GM21717 (cell line): ENCODE measurements around the gene NSUN2.
"Not testable (repeated sequence)": the region's sequence is repeated elsewhere in the genome, so short reads cannot be mapped to it uniquely, and the experiment has no call there.

Experiments used
- ATAC-seq: cut with Tn5 transposase; IDR thresholded peaks from one replicate; pipeline ENCODE4 v1.9.1; 2021; ENCODE audit warnings: mild to moderate bottlenecking, moderate library complexity; ENCODE audit not compliant: unreplicated experiment

NSUN2 gene

DNA sequence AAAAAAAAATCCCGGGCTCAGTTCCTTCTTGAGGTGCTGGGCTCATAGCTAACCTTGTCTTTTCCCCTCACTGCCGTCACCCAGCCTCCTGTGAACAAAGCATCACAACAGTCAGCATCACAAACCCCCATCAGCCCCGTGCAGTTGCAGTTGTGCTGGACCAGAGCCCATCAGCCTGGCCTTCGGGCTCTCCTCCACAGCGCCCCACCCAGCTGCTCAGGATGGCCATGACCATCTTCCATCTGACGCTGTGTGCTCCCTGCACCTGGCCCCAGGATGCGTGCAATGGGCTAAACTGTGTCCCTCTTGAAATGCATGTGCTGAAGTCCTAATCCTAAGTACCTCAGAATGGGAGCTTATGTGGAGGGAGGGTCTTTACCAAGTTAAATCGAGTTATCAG, 48.1 kb downstream of the NSUN2 start:
- no peak for ATAC-seq

DNA sequence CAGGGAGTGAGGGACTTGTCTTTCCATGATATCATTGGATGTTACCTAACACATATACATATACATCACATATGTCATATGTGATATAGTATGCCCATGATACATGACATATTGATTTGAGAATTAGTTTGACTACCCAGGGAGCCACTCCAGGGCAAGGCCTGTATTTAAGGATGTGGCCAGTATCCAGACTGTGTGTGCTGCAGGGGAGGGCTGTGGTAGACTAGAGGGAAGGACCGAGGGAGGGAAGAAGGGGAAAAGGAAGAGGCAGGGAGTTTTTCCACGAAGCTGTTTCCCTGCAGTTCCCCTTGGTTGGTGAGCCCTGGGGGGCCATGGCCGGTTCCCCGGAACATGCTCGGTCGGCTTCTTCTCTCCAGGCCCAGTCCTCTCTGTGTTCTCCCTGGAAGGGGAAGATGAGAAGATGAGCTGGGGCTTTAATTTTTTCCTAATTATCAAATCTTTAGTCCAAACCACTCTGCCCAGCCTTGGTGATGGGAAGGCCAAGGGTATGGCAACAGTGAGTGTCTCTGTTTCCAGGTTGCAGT, 48.7 kb downstream of the NSUN2 start:
- no peak for ATAC-seq

DNA sequence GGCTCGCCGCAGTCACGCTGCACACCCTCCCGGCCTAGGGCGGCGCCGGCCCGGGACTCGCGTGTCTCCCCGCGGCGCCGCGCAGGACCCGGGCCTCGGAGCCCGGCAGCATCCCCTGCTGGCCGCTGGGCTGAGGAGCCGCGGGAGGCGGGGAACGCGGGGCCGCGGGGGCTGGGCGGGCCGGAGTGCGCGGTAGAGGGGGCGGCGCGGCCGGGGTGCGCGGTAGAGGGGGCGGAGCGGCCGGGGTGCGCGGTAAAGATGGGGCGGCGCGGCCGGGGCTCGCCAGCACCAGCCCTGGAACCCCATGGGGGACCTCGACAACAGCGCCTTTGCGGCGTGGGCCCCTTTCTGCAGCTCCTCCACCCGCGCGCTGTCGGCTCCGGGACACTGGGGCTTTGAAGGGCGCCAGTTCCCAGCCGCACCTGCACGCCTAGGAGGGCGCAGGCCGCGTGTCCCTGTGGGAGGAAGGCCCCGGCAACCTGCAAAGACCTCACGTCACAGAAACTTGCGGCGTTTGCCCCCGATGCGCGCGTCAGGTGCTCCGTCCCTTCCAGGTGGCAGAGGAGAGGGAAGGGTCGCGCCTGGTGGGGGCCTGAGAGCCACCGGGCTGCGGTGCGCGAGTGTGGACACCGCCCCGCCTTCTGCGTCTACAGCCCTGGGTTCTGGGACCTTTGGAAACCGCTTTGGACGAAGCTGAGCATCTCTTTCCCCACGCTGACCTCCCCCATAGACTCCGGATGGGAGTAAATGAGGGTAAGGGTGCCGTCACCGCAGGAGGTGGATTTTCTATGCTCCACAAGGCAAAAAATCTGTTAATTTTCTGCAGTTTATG, 49.6 kb downstream of the NSUN2 start:
- ATAC-seq = no peak

DNA sequence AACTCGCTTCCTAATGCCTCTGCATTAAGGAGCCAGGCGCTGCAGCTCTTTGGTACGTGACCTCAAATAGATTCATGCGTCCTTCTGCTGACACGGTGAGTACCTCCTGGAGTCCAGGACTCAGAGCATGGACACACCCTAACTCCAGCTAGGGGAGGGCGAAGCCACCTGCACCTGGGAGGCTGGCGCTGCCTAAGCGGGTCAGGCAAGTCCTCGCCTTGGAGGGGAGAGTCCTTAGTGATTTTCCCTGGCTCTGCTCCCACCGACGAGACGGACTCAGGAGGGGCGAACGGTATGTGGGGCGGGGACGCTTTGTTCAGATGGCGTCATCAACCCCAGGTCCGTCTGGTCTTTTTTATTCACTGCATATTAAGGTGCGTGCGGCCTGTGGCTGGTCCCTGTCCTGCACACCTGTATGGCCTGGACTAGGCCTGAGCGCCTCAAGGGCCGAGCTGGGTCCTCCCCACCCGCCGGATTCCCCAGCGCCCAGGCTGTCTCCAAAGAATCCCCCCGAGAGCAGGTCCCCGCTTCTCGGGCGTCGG, 50.3 kb downstream of the NSUN2 start:
- no peak for ATAC-seq

DNA sequence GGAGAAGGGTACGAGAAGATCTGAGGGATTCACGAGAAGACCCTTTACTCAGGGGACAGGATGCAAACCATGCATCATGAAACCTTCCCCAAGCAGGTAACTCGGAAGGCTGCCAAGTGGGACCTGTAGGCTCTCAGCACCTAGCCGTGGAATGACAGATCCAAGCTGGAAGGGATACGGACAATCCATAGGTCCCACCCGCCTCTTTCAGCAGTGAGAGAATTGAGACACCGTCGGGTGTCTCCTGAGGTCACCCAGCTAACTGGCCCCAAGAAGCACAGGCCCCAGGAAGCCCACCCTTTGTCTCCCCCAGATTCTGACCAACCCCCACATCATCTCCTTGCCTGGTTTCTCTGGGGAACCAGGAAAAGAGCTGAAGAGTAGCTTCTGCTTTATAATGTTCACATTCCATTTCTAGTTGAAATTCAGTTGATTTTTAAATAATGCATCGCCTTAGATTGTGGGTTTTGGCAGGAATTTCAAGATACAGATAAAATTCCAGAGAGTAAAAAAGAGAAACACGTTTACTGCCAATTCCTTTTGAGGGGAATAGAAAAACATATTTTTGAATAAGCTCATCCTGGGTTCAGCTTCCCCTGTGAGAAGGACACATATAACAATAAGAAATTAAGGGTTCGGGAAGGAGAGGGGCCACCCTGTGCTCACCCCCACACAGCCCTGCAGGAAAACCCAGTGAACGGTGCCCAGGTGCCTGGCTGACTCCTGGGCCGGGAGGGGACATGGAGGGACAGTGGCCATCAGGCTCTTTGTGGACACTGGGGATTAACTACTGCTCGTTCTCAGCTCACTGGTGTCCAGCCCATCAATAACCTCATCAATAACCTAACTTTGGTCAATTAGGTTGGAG, 51.1 kb downstream of the NSUN2 start:
- ATAC-seq = no peak

DNA sequence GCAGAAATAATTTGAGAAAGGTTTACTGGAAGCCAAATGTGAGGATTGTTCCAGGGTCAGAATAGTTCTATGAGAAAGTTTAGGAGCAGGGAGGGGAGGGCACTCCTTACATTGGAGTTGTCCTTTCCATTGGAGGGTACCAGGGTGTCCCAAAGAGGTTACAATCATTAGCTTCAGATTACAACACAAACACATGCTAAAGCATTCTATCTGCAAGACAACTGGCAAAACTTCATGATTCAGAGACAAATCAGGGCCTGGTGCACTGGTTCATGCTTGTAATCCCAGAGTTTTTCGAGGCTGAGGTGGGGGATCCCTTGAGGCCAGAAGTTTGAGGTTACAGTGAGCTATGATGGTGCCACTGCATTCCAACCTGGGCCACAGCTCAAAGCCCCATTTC, 51.8 kb downstream of the NSUN2 start:
- no peak for ATAC-seq

DNA sequence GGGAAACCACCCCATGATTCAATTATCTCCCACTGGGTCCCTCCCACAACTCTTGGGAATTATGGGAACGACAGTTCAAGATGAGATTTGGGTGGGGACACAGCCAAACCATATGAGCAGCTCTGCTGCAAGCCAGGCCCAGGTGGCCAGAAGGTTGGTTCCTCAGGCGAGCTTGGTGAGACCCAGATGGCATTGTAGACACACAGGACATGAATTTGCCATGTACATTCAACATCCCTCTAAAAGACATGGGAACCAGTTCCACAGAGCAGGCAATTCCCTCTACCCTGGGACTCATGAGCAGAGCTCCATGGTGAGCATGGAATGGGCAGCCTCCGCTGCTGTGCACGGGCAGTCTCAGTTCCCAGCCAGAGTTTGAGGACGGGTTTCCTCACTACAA, 53.3 kb downstream of the NSUN2 start:
- ATAC-seq = no peak

DNA sequence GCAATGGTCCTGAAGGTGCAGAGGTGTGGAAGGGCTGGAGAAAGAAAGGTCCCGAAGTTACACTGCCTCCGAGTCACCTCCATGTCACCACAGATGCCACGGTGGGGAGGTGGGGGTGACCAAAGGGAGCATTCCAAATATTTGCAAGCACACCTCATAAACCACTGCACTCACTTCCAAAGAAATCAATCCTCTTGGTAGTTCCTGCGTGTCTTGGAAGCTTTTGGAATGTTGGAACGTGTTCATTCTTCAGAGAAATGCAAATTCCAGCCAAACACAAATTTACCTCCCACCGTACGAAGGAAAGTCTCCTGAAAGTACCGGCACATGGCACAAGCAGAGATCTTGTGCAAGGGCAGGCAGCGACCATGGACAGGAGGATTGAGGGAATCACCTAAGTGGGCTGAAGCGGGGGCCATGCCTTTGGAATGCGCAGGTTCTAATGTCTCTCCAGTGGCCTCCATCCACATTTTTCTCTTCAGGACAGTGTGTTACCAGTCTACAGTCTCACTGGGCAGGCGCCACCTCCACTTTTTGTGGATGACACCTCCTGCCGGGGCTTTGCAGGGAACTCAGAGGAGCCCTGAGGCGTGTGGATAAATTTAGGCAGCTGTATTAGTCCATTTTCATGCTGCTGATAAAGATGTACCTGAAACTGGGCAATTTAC, 54.0 kb downstream of the NSUN2 start:
- ATAC-seq = no peak

DNA sequence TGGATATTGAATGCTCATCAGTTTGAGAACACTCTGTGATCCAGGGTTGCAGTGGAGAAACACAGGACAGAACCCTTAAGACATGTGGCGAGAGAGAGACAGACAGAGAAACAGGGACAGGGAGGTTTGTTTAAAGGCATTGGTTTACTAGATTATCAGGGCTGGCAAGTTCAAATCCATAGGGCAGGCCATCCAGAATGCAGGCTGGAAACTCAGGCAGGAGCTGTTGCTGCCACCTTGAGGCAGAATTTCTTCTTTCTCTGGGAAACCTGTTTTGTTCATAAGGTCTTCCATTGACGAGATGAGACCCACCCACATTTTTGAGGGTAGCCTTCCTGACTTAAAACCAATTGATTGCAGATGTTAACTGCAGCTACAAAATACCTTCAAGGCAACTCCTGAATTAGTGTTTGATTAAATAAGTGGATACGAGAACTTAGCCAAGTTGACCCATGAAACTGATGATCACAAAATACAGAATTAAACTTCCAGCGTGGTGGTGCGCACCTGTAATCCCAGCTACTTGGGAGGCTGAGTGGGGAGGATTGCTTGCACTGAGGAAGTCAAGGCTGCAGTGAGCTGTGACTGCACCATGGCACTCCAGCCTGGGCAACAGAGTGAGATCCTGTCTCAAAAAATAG, 55.9 kb downstream of the NSUN2 start:
- no peak for ATAC-seq

DNA sequence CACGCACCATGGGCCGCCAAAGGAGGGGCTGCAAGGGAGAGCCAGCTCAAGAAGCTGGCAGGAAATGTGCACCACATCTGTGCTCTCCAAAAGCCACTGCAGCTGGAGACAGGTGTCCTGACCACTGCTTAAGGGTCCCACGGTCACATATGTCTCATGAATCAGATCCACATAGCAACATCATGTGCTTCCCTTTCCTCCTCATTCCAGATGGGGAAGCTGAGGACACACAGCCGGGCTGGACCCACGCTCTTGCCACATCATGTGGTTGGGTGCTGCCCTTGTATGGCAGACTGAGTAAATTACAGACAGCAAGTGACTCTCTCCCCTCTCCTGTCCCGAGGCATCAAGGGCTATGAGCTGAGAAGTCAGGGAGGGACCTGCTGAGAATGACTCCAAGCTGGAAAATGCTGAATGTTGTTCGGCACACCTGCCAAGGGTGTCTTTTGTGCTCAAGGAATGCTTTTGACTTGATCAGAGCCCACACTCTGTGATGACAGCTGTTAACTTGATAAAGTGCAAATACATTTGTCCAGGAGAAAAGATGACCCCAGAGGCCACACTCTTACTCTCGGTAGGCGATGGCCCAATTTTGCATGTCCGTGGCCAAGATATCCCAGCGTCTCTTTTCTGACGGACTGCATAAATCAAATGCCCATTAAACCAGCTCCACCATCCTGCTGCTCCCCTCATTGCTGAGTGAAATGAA, 58.2 kb downstream of the NSUN2 start:
- no peak for ATAC-seq

DNA sequence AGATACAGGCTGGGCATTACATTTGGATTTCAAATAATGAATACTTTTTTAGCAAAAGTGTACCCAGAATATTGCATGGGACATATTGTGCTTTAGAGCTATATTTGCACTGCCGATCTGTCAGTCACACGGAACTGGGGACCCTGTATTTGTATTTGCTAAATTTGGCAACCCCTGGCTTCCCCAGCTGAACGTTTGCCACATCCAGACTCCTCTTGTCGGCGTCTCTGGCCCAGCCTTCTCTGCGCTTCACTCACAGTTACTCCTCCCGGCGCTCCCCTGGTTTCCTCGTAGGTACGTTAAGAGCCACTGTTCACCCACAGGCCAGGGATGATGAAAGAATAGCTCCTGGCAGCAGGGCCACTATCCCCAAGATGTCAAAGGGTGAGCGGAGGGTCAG, 58.7 kb downstream of the NSUN2 start:
- no peak for ATAC-seq

DNA sequence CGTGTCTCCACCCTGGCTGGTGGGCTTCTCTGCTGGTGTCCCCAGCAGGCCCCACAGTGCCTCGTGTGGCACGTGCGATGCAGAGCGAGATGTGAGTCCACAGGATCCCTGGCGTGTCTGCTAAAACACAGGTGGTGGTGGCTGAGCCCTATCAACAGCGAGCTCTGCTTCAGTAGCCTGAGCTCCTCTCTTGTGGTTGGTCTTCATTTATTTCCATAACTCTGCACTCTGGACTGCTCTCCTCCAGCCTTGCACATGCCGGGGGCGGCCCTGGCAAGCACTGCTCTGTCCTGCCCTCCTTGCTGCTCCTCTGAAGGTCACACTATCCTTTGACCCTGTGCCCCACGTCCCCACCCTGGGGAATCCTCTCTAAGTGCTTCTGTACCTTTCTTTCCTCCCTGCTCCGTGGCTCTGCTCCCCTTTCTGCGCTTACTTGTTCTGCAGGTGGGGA, 59.2 kb downstream of the NSUN2 start:
- ATAC-seq = no peak

DNA sequence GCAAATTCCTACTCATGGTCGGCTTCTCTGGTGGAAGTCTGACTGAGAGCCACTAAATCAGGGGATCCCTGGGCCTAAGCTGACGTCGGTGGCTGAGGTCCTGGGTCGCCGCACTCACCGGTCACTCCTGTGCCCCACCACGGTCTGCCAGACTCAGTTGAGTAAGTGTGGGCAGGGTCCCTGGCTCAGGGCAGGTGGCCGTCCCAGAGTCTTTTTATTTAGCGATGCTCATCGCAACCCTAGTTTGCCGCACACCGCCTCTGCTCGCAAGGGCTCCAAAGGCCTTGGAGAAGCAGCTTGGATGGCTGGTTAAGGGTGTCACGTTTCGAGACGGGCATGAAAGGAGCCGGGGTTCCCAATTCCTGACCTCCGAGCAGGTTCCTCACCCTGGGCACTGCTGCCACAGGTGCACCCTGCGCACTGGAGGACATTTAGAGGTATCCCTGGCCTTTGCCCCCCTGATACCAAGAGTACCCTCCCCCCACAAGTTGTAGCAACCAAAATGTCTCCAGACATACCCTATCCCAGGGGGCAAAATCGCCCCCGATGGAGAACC, 59.9 kb downstream of the NSUN2 start:
- no peak for ATAC-seq

DNA sequence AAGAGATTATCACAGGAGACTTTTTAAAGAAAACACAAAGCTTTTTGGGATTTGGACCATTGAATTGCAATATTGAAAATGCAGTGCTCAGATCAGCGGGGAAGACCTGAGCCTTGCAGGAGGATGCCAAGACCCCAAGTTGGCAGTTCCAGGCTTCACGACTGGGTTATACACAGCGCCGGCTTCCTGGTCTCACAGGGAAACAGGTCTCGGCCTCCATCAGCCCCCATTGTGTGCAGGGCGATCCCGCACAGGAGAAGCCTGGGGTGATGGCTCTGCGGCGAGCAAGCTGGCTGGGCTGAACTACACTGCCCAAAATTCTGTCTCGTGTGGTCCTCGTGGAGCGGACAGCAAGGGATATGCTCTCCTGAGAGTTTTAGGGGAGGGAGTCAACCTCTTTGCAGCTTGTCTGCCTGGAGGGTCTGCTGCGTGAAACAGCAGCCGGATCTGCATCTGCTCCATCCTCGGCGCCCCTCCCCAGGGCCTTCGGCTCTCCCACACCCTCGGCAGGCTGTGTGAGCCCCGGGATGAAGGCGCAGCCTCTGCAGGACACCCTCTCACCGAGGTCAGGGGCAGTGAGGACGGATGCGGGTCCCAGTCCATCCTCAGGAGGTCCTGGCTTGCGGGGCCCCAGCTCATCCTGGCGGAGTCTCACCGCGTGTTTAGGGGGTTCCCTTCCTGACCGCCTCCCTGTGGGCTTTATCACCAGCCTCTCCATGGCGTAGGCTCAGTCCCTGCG, 60.6 kb downstream of the NSUN2 start:
- no peak for ATAC-seq

DNA sequence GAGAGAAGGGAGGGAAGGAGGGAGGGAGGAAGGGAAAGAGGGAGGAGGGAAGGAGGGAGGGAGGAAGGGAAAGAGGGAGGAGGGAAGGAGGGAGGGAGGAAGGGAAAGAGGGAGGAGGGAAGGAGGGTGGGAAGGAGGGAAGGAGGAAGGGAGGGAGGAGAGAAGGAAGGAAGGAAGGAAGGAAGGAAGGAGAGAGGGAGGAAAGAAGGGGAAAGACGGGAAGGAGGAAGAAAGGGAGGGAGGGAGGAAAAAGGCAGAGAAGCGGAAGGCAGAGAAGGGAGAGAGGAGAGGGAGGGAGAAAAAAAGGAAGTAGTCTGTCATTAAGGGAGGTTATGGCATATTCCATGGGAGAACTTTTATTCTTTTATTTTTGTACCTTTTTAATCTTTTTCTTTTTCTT, 61.2 kb downstream of the NSUN2 start:
- not testable (repeated sequence) for ATAC-seq

DNA sequence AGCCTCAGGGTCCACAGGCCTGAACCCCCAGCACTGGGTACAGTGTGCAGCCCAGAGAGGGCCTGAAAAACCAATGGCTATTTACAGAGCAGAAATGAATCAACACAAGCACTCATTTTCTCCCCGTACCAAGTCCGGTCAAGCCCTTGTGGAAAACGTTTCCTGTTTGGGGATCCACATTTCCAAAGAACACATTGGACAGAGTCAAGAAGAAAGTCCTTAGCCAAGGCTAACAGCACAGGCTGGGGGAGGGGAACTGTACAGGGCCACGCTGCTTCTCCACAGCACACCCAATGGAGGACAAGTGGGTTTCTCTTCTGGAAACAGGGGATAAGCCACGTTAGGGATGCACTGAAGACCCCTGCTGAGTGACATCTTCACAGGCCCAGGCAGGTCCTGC, 62.3 kb downstream of the NSUN2 start:
- no peak for ATAC-seq

DNA sequence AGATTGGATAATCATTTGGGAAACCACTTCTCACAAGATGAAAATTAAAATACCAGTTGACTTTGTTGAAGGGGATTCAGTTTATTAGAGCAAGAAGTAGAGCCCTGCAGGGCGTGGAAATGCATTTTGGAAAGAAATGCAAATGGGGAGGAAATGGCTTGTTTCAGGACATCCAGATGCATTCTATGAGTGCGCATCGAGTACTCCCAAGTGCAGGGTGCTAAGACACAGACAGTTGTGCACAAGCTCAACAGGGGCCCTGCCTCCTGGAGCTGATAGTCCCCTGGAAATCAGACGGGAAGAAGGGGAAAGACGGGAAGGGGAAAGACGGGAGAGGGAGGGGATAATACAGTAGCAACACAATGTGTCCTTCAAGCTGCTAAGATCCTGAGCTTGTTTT, 64.0 kb downstream of the NSUN2 start:
- no peak for ATAC-seq

DNA sequence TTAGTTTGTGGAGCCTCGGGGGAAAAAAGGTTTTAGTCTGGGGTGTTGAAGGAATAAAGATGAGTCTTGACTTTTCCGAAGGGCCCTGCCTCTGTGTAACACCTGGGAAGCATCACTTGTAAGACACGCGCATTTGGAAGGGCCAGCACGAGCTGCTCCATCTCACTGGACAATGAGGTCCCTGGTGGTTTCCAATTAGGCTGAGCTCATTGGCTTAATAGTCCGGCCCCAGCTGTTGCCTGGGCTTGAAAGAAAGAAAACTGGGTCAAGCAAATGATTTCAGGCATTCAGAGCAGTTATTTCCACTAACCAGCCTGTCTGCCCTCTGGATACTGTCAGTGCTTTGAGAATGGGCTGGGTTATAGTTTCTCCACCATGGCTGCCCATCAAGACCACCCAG, 64.5 kb downstream of the NSUN2 start:
- no peak for ATAC-seq

DNA sequence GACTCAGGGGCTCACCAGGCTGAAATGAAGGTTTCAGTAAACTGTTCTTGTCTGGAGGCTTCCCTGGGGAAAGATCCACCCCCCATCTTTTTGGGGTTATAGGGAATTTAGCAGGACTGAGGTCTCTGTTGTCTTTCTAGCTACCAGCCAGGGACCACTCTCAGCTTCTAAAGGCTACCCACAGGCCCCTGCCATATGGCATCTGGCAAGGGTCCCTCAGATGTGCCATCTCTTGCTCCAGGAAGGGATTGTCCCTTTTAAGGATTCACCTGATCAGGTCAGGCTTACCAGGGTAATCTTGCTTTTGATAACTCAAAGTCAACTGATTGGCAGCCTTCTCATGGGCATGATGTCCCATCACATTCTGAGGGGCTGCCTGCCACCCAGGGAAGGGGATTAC, 65.0 kb downstream of the NSUN2 start:
- no peak for ATAC-seq
